Right forelimb (tissue), 1 donor: ENCODE measurements around the gene SCN5A.

Source experiments
- DNase-seq: peaks from one replicate; pipeline ENCODE4 v3.0.0-alpha.2; 2018

The SCN5A gene

DNA sequence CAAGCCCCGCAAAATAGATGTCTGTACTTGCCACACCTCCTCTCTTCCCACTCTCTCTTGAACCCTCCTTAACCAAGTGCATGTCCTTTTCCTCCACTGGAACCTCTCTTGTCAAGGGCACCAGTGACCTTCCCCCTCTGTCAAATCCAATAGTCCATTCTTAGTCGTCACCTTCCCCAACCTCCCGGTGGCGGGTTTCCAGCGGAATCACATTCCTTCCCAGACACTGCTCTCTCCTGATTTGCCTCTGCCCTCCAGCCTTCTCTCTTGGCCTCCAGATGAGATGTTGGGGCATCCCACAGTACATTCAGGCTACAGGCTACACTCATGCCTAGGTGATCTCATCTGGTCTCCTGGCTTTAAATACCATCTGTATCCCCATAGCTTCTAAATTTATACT is 31.1 kb downstream of the SCN5A start:
- DNase-seq: no peak

DNA sequence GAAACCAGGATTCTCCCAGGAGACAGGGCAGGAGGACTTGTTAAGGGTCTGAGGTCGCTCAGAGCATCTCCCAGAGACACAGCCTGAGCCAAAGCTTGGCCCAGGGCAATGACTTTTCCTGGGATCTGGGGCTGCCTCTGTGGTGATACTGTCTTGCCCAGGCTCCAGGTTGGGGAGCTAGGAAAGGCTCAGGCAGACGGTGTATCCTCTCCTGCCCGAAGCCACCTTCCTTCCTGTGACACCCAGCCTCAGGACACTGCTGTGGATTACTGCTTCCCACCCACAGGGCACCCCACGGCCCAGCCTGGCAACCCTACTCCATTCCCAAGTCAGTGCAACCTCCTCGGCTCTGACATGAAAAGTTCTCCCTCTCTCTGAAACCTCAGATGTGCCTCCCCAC is 31.9 kb downstream of the SCN5A start:
- no peak for DNase-seq

DNA sequence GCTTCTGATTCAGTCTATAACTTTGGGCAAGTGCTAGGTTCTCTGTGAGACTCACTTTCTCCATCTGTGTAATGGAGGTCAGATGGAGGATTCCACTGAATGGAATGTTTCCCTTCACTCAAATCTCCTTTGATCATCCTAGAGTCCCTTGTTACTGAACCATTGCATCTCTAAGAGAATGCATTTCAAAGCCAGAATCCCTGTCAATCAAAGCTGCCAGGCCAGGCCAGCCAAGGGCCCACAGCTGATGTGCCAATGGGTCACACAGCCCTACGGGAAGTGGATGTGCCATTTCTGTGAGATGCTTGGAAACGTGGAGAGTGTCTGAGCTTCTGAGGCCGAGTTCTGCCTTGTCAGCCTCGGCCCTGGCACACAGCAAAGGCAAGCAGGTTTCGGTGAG is 32.4 kb downstream of the SCN5A start:
- DNase-seq: no peak

DNA sequence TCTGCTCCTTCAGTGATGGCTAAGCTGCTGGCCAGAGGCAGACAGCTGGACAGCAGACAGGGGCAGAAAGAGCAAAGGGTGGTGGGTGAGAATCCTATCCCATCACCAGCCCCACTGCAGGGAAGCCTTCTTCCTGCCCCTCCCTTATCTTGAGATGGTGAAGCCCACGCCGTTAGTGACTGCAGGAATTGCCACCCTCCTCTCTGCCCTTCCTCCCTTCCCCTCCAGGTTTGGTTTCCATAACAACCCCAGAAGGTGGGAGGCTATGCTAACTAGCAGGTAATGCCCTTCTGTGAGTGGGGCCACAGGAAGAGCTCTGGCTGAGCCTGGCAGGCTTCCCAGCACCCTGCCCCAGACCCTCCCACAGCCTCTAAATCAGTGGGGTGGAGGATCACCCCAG is 32.8 kb downstream of the SCN5A start:
- no peak for DNase-seq

DNA sequence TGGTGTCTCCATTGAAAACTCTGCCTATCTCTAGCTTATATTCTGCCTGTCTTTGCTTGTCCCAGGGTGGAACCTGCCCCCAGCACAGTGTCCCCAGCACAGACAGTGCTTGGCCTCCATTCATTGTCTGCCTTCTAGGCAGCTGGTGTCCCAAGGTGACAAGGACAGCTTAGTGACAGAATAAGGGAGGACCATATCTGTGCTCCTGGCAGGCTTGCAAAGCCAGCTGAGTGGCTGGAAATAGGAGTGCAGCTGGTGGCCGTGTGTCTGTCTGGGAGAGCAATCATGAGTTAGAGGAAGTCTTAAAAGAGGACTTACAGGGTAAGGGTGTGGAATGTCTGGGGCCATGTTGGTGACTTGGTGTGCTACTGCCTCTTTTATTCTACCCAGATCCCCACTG is 33.4 kb downstream of the SCN5A start:
- no peak for DNase-seq

DNA sequence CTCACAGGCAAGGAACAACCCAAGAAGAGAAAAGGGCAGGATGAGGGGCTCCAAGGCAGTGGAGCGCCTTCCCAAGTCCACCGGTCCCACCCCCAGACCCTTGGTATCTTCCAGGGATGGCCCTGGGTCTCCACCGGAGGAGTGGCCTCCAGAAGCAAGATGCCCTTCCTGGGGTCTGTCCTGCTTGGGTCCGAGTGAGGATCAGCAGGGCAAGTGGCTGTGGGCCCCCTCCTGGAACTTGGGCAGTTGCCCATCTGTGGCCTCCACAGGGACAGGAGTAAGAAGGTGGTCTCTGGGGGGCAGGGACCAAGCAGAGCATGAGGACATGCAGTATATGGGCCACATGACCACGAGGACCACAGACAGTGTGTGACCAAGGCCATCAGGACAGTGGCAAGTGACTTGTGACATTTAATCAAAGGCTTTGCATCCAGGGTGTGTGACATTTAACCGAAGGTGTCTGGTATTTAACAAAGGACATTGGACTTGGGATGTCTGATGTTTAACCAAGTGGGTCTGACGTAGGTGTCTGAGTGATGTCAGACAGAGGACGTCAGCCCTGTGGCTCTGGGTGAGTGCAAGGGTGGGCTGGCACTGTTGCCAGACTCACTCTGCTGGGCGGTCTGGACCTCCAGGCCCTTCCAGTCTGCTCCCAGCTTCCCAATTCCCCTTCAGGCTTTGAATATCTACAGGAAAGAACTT is 34.7 kb downstream of the SCN5A start:
- no peak for DNase-seq

DNA sequence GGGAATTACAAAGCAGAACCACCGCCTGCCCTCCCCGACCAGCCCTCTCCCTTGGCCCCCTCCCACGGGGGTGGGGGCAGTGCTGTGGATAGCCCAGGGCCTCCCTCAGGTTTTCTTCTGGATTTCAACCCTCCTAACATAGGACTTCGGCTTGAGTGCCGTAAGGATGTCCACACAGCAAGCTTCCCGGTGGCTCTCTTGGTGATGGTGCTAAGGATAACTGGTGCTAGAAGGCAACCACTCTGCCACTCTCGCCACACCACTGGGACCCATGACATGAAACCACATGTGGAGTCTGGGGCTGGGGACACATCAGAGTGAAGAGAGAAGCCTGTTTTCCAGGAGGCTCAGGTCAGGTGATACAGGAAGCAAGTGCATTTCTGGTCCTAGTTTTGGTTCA is 35.4 kb downstream of the SCN5A start:
- DNase-seq: no peak

DNA sequence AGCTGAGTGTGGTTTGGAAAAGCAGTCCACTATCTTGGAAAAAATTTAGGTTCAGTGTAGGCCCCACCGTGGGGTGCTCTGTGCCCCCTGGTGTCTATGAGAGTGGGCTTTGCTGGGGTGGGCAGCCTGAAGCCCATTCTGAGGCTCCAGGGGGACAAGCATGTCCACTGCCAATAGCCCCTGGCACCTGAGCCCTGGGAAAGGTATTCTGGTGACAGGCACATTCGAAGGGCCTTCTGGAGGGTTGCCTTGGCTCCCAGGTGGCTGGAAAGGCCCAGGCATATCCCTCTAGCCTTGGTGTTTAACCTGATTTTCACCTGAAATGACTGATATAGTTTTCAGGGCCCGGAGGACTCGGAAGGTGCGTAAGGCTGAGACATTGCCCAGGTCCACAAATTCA is 36.1 kb downstream of the SCN5A start:
- DNase-seq: no peak

DNA sequence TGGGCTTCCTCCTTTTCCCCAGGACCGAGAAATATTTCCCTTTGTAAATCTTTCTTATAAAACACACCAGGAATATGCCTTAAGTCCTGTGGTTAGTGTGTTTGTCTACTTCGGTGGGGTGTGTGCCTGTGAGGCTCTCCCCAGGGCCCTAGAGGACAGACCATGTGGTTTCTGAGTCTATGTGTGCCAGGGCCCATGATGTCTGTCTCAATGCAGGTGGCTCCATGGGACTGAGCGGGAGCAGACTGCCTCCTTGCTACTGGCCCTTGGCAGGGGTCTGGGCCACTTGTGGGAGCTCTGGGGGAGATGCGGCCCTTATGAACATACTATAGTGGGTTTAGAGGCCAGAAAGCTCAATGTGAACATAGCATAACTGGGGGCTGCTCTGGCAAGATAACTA is 37.6 kb downstream of the SCN5A start:
- DNase-seq: no peak

DNA sequence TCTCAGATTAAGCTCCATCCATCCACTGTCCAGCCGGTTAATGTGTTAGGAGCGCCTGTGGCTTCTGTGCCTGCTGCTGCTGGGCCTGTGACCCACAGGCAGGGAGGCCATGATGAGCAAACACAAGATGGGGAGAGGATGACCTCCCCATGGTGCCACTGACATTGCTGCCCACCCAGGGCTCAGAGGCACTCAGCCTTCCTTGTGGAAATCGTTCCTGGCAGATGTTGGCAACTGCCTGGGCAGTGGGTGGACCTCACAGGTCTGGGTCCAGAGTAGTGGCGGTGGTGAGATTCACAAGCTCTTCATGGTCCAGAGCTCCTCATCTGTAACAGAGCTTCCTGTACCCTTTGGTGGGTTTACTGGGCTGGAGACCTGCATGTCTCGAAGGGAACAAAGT is 38.6 kb downstream of the SCN5A start:
- no peak for DNase-seq

DNA sequence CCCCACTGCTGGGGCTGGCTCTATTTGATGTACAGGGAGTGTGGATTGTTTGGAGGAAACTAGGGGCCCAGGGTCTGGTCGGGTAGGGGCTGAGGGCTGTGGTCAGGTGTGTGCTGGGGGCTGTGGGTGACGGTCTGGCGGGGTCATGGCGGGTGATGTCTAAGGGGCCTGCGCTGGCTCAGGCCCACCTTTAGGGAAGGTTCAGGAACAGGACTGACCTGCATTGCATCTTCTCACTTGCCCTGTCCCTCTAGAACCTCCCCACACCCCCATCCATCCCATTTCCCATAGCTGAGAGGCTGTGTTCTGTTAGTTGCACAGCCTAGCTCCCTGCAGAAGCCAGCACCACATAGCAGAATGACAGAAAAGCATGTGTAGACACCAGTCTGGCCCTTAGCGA is 39.1 kb downstream of the SCN5A start:
- DNase-seq: no peak

DNA sequence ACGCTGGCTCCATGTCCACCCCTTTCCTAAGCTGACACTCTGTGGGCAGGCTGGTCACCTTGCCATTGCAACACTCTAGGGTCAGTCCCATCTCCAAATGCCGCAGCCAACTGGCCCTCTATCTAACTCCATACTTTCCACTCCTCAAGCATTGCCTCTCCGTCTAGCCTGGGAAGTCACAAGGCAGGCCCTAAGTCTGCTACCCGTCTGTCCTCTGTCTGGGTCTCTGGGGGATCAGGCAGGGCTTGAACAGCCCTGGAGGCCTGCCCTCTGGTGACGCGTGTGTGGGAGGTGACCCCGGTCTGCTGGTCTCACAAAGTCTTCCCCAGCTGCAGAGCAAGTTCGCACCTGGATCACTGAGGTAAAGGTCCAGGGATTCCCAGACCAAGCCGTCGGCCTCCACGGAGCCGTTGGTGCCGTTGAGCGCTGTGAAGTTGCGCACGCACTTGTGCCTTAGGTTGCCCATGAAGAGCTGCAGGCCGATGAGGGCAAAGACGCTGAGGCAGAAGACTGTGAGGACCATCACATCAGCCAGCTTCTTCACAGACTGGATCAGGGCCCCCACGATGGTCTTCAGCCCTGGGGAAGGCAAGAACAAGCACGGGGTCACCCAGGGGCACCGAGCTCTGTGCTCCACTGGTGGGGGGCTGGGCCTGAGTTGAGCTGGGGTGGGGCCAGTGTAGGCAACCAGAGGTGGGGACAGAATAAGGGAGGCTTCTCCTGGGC is 39.9 kb downstream of the SCN5A start:
- no peak for DNase-seq

DNA sequence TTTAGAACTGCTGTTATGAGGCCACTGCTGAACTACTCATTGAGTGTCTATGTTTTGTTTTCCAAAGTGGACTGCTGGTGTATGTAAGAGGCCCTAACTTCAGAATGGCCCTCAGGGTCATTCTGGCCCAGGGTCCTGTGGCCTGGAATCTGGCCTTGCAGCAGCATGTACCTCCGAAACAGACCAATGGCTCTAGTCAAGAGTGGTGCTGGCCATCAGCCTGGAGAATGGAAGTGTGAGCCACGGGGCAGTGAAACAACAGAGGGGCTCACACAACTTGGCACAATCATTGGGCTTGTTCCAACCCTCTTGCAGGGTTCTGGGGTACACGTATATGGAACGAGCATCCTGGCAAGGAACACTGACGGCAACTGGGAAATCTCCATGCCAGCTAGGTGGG is 40.5 kb downstream of the SCN5A start:
- DNase-seq: no peak

DNA sequence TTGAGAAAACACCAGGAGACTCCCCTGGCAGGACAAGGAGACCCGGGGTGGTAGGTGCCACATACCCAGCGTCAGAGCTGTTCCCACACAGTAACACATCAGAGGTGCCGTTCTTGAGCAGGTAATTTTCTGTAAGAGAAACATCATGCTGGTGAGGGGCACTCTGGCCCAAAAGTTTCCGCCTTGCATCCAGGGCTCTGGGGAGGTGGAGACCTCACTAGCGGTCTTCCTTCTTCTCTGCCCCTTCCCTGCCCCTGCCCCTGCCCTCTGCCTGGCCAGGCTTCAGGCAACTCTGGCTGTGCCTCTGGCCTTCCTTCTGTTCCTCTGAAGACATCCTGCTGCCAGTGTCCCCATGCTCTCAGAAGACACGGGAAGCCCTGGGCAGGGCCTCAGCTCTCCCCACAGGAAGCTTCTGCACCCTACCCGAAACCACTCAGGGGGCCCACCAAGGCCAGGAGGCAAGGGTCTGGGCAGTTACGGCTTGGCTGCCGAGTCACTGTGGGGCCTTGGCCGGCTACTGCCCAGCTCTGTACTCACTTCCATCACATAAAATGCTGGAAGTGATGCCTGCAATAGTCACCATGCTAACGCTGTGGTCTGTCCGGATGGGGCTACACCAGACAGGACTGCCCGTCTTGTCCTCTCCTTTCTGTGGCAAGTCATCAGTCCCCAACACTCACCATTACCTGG is 41.3 kb downstream of the SCN5A start:
- no peak for DNase-seq

DNA sequence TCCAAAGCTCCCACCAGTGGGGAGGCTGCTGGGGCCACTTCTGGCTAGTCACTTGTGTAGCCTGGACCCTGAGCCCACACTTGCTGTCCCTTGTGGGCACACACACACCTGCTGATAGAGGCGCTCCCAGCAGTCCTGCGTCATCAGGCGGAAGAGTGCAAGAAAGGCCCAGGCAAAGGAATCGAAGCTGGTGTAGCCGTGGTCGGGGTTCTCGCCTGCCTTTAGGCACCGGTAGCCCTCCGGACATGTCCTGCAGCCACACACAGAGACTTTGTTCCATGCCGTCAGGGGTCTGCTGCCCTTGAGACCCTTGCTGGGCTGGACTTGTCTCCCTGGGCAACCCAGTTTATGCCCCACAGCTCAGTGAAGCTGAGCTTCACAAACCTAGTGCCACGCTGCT is 42.9 kb downstream of the SCN5A start:
- DNase-seq: no peak

DNA sequence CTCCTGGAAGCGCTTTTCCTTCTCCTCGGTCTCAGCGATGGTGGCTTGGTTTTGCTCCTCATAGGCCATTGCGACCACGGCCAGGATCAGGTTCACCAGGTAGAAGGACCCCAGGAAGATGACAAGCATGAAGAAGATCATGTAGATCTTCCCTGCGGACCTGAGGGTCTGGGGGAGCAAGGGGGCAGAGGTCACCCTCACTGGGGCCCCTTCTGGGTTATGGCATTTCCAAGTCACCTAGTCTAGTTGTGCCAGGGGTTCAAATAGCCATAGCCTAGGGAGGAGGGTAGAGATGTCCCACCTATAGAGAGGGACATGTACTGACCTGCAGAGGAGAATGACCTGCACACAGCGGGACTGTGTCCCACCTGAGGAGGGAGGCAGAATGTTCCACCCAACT is 43.5 kb downstream of the SCN5A start:
- no peak for DNase-seq

DNA sequence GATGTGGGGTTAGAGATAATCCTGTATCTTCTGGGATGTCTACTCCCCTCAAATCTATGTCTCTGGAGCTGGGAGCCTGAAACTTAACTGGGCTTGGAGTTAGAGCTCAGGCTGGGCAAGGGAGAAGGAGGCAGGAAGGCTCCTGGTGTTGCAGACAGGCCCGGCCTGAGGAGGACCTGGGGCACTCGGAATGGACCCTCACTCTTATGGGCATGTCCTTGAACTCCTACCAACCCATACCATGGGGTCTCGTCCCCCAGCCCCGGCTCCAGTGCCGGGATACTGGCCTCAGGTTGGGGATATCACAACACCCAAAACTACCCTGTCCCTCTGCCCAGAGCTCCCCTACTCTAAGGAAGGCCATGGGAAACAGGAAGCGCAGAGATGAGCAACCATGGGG is 45.2 kb downstream of the SCN5A start:
- no peak for DNase-seq

DNA sequence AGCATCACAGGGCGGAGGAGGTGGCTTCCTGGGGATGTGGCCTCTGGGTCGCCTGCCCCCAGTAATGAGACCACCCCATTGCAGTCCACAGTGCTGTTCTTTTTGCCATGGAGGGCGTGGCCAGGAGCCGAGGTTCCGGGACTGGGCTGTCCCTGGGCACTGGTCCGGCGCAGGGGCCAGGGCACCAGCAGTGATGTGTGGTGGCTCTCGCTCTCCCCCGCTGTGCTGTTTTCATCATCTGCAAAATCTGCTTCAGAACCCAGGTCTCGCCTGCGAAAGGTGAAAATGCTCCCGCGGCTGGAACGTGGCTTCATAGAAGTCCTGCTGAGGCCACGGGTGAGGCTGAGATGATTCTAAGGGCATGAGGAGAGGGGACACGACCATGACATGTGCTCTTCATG is 45.8 kb downstream of the SCN5A start:
- no peak for DNase-seq

DNA sequence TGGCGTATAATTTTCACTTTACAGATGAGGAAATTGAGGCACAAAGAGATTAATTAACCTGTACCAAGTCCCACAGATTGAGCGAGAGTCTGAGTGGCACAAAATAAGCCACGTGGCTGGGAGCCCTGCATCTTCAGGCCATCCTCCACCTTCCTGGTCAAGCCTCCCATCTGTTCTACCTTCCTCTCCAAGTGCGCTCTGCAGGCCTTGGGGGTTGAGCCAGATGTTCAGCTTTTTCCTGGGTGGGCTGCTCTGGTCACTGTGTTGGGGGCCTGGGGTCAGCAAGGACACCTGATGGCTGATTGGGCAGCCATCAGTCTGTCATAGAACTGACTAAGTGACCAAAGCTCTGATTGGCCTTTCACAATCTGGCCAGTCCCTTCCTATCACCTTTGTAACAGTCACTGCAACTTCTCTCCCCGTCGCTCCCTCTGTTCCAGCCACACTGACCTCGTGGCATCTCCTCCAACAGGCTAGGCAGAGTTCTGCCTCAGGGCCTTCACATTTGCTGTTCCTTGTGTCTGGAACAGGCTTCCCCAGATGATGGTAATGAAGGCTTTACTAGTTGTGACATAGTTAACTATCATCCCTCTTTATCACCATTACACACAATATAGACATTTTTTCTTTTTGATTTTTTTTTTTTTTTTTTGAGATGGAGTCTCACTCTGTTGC is 46.8 kb downstream of the SCN5A start:
- no peak for DNase-seq

DNA sequence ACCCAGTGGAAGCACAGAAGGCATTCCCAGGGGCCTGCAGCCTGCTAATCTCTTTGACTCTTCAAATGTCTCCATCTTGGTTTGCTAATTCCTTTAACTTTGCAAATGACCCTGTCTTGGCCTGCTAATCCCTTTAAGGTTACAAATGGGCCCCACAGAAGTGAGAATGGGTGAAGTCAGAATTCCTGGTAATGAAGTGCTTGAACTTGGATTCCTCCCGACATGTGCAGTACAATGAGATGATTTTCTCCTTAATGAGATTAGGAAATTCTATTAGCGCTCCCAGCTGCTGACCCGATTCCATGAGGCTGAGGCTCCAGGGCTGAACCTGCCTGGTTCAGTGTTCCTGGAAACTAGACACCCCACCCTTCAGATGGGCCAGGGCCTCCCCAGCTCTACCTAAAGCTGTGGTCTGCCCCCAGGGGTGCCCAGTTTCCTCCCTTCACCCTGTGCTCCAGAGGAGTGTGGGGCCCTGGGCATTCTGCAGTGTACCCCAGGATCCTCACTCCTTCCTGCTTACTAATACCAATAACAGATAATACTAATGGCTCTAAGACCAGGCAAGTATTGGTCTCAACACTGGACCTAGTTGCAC is 47.4 kb downstream of the SCN5A start:
- no peak for DNase-seq

DNA sequence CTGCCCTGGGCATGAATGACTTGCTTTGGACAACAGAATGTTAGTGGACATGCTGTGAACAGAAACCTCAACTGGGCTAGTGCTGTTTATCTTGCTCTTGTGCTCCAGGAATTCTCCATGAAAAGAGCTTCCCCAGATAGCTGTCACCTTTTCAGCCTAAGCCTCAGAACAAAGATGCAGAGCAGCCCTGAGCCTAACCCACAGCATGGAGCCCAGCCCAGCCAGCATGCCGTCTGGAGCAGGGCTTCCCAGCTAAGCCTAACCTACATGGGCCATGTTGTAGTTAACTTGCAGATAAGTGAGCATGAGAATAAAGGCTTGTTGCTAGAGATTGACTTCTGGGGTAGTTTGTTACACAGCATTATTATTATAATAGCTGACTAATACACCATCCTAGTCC is 48.9 kb downstream of the SCN5A start:
- no peak for DNase-seq

DNA sequence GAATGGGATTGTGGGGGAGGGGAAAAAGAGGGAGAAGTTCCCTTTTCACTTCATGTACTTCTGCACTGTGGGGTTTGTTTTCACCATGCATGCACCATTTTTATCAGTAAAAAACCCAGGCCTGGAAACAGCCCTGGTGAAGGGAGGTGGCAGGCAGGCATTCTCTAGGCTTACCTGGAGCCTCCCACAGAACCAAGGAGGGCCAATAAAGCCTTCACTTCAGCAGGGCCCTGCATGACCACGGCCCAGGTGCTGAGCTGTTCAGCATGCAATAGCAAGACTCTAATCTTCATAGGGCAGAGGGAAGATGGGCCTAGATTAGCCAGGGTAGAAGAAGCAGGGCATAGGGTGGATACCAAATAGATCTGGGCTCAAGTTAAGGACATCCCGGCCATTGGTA is 49.6 kb downstream of the SCN5A start:
- no peak for DNase-seq

DNA sequence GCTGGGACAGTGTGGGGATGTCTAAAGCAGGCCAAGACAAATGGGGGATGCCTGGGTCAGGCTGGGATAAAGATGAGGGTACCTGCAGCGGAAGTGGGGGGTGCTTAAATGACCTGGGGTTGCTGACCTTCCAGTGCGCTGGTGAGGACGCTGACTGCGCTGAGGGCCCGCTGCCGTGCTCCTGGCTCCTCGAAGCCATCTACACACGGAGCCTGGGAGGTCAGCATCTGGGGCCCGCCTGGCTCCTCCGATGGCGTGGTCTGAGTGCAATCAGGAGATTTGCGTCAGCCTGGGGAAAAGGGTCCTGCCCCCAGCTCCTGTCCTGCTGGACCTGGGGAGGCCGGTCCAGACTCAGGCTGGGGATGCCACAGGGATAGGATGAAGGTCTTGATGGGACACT is 50.7 kb downstream of the SCN5A start:
- no peak for DNase-seq
